Stomach (tissue), 19 donors: ENCODE measurements around the gene TRIM49D1. TPM values are rescaled to one million over a fixed set of nuclear protein-coding genes. Genes with fewer than 3 reads are reported as not detected.
"Not testable (repeated sequence)": the region's sequence is repeated elsewhere in the genome, so short reads cannot be mapped to it uniquely, and the experiment has no call there.

ENCODE experiments used
- DNase-seq, 2 donors: peaks; one replicate each; pipeline versions ENCODE4 v3.0.0 to v3.0.0-alpha.2; 2013 to 2019
- H3K27ac ChIP-seq, 5 donors: fragments of 200-600 bp in 4 of 5; sonication (generic) in 4 of 5; one replicate each; pipeline ENCODE4 v1.5.1; 2013 to 2019; ENCODE audit warnings: mild to moderate bottlenecking in 1 of 5, moderate library complexity in 1 of 5
- H3K27me3 ChIP-seq, 3 donors: fragments of 200-600 bp; sonication (generic); one replicate each; pipeline ENCODE4 v1.5.1; 2017 to 2019; ENCODE audit warnings: mixed run types in 1 of 3
- H3K36me3 ChIP-seq, 4 donors: fragments of 200-600 bp; sonication (generic); 1 replicate in 3 of 4; 2 replicates in 1 of 4; pipeline ENCODE4 v1.5.1; 2016 to 2019
- H3K4me1 ChIP-seq, 4 donors: fragments of 200-600 bp; sonication (generic); one replicate each; pipeline ENCODE4 v1.5.1; 2016 to 2019
- H3K4me3 ChIP-seq, 4 donors: fragments of 200-600 bp; sonication (generic) in 3 of 4; one replicate each; pipeline ENCODE4 v1.5.1; 2016 to 2019; ENCODE audit warnings: mild to moderate bottlenecking in 1 of 4
- H3K9me3 ChIP-seq, 4 donors: fragments of 200-600 bp; sonication (generic); one replicate each; pipeline ENCODE4 v1.5.1; 2016 to 2019
- EP300 ChIP-seq: sonication (generic); formaldehyde crosslinking; IDR thresholded peaks from one replicate; pipeline ENCODE4 v1.6.1; 2017; ENCODE audit warnings: antibody characterized with exemption
- POLR2A ChIP-seq, 4 donors: fragments of 450-650 bp; IDR thresholded peaks; one replicate each; pipeline ENCODE4 v1.6.1; 2016; ENCODE audit warnings: antibody characterized with exemption in 4 of 4, control low read depth in 2 of 4, mild to moderate bottlenecking in 1 of 4, moderate library complexity in 1 of 4
- POLR2AphosphoS5 ChIP-seq, 3 donors: sonication (generic); formaldehyde crosslinking; IDR thresholded peaks; one replicate each; pipeline ENCODE4 v1.6.1; 2016; ENCODE audit warnings: antibody characterized with exemption in 3 of 3
- WGBS, 5 donors: extraction: QIAGEN DNeasy Blood & Tissue Kit in 3 of 5; methylation state at CpG; one replicate each; pipeline versions ENCODE4 v1.1.5 to v1.1.7; 2013 to 2018; 5-methylcytosine and 5-hydroxymethylcytosine counted together
- intact Hi-C: fragments of 100-400 bp; cut with DNase I; formaldehyde crosslinking; loops from one replicate; pipeline ENCODE4 v1.15.1; 2023; ENCODE audit warnings: low total_unique reads
- long read RNA-seq, 10 donors: transcript quantifications; one replicate each; lab custom pipeline, GENCODE V29; 2026
- polyA plus RNA-seq, 3 donors: library from polyadenylated mRNA; stranded (reverse); fragments of 200-250 nt; gene quantifications; one replicate each; pipeline ENCODE4 v1.2.3, GENCODE V29; 2013
- total RNA-seq, 5 donors: library from RNA; depleted of rRNA; stranded (reverse); fragments of >200 nt; gene quantifications; one replicate each; pipeline versions ENCODE4 v1.1.0 to v1.2.3, GENCODE V29; 2014 to 2016
- TF ChIP-seq, protein P1 (sequence below), 7 experiments: fragments of 450-650 bp in 4 of 7; fragments of 200-600 bp in 3 of 7; sonication (generic) in 3 of 7; IDR thresholded peaks; one replicate each; pipeline ENCODE4 v1.5.1; 2016 to 2019; ENCODE audit warnings: antibody characterized with exemption in 7 of 7, control low read depth in 2 of 7, mild to moderate bottlenecking in 1 of 7
- donor health status: healthy with polysubstance abuse.
- donor health status: Bipolar disorder and iron deficiency.
- donor health status: healthy.

Gene TRIM49D1, protein sequence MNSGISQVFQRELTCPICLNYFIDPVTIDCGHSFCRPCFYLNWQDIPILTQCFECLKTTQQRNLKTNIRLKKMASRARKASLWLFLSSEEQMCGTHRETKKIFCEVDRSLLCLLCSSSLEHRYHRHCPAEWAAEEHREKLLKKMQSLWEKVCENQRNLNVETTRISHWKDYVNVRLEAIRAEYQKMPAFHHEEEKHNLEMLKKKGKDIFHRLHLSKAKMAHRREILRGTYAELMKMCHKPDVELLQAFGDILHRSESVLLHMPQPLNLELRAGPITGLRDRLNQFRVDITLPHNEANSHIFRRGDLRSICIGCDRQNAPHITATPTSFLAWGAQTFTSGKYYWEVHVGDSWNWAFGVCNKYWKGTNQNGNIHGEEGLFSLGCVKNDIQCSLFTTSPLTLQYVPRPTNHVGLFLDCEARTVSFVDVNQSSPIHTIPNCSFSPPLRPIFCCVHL
- total RNA-seq: not detected
- not detected for polyA plus RNA-seq
- long read RNA-seq, donor 1: 0 reads
- long read RNA-seq, donor 2: 0 reads
- long read RNA-seq, donor 3: 0 reads
- long read RNA-seq, donor 4: 0 reads
- long read RNA-seq, donor 5: 0 reads
- long read RNA-seq, donor 6: 0 reads
- long read RNA-seq, donor 7: 0 reads
- long read RNA-seq, donor 8: 0 reads
- long read RNA-seq, donor 9: 0 reads
- long read RNA-seq, donor 10: 0 reads

DNA sequence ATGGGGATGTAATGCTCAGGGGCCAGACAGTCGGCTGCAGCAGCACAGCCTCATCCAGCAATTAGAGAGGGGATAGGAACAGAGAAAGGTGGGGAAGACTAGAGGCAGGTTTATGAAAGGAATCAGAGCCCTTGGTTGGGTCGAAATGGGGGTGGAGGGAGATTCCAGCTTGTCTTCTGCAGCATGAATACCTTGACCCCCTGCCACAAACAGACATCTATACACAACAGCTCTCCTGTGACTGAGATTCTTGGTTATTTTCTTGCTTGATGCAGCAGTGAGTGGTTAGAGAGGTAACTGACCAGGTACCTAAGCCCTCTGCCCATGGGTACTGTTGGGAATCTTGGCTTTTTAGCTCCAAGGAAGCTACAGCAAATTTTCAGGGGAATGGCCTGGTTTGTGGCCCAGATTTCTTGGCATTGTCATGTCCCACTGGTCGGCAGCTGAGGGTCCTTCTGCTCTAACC is at the start of gene TRIM49D1:
Gene TRIM49D1, minus strand, starts transcription at position 51 of the 466 bp plus-strand sequence. CDS start 4,535 bp downstream, outside the sequence.
- Histone ChIP-seq H3K27ac (no peak within 1 kb of the TSS), H3K27me3 (no peaks in the 10 kb centered on the region), H3K9me3 (no peaks in the 10 kb centered on the region), H3K4me1 (no peaks in the 10 kb centered on the region), H3K36me3 (no peaks in the 10 kb centered on the region), H3K4me3 (no peak within 1 kb of the TSS)
- intact Hi-C loops: no loop called here
- WGBS, 5 donors: 51 to 64% (median 54%) methylated on average over 3 of the region's 3 CpGs
- DNase-seq: no peak
- TF ChIP-seq EP300: no peak
- TF ChIP-seq POLR2A (IDR thresholded peaks at IDR 0.05): no peak
- TF ChIP-seq, protein P1, sequence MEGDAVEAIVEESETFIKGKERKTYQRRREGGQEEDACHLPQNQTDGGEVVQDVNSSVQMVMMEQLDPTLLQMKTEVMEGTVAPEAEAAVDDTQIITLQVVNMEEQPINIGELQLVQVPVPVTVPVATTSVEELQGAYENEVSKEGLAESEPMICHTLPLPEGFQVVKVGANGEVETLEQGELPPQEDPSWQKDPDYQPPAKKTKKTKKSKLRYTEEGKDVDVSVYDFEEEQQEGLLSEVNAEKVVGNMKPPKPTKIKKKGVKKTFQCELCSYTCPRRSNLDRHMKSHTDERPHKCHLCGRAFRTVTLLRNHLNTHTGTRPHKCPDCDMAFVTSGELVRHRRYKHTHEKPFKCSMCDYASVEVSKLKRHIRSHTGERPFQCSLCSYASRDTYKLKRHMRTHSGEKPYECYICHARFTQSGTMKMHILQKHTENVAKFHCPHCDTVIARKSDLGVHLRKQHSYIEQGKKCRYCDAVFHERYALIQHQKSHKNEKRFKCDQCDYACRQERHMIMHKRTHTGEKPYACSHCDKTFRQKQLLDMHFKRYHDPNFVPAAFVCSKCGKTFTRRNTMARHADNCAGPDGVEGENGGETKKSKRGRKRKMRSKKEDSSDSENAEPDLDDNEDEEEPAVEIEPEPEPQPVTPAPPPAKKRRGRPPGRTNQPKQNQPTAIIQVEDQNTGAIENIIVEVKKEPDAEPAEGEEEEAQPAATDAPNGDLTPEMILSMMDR (IDR thresholded peaks at IDR 0.05): no peak
- TF ChIP-seq POLR2AphosphoS5 (IDR thresholded peaks at IDR 0.05): no peak

DNA sequence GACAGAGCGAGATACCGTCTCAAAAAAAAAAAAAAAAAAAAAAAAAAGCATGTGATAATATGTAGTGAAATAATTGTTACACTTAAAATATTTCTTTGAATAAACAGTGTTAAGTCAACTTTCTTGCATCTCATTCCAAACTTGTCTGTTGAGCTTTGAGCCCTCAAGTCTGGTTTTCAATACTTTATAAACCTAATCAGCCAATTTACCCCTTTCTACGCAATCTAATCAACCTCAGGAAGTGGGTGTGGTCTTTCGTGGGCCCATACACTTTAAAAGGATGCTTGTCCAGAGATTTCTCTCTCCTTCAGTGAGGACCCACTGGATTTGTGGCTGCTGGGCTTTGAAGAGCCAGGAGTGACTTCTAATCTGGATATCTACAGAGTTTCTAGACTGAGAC is 43.7 kb upstream of the TRIM49D1 start, which contains the start of gene TRIM64:
Gene TRIM64, plus strand, starts transcription at position 301 of the 400 bp plus-strand sequence. CDS start 2,467 bp downstream, outside the sequence.
- 56% methylated on average over 2 of the region's 4 CpGs; no CpG with 5 or more reads in 4 of the 5 donors for WGBS, 5 donors
- intact Hi-C loops, H3K4me3 ChIP-seq: not testable (repeated sequence)

DNA sequence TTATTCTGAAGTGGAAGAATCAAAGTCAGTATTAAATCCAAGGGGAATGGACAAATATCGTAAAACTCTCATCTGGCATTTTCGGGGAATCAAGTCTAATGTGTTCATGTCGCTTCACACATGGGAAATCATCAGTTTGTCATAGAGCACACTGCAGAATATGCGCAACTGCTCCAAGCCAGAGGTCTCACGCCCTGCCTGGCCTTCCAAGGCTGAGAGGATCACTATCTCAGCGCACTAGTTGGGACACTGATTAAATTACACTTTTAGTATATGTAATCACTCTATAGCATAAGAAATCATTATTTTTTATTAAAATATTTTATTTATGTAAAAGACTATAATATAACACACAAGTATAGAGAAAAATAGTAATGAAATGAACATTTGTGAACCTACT is 38.8 kb upstream of the TRIM49D1 start:
- H3K9me3 ChIP-seq, H3K36me3 ChIP-seq, H3K4me3 ChIP-seq, intact Hi-C loops, H3K4me1 ChIP-seq, H3K27me3 ChIP-seq, H3K27ac ChIP-seq, DNase-seq: not testable (repeated sequence)
- 81 to 93% (median 89%) methylated on average over 3 to 6 of the region's 6 CpGs for WGBS, 5 donors

More for the DNA sequence above, 43.7 kb upstream of the TRIM49D1 start, which contains the start of gene TRIM64:
- not testable (repeated sequence) for H3K27ac ChIP-seq, H3K27me3 ChIP-seq, H3K9me3 ChIP-seq, H3K4me1 ChIP-seq, H3K36me3 ChIP-seq, DNase-seq

DNA sequence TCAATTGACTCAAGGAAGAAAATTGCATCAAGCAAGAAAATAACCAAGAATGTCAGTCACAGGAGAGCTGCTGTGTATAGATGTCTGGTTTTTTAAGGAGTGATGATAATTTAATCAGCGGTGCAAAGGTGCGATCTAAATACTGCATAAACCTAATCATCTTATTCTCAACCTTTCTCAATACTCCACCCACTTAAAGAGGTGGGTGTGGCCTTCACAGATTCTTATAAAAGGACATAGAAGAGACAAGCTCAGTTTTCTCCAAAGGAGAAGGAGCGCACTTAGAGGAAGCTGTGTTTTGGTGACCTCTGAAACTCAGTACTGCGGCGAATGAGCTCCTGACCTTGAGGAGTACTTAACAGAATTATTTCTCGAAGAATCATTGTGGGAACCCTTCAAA is 1.7 kb upstream of the TRIM49D1 start, which contains the start of gene TRIM49D2:
Gene TRIM49D2, plus strand, starts transcription at position 301 of the 400 bp plus-strand sequence. CDS start 2,698 bp downstream, outside the sequence.
- H3K4me3 ChIP-seq, H3K9me3 ChIP-seq, H3K27me3 ChIP-seq, H3K4me1 ChIP-seq, H3K36me3 ChIP-seq, H3K27ac ChIP-seq, DNase-seq, intact Hi-C loops: not testable (repeated sequence)
- WGBS, 5 donors: 90 to 95% (median 92%) methylated on average over 2 to 3 of the region's 6 CpGs

DNA sequence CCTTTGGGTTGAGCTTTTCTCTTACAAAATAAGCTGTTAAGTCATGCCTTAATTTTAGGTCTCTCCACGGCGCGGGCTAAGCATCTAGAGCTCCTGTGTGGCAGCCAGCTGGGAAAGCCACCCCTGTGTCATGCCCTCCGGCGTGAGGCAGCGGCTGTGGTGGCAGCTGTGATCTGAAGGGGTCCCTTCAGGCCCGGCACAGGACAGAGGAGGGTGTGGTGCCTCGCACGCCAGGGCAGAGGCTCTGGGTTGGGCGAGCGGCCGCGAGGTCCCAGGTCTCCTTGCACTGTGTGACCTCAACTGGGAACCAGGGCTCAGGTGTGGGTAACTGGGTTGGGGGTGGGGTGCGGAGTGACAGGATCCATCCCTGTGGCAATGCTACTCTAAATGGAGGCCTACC is 21.2 kb downstream of the TRIM49D1 start:
- H3K4me3 ChIP-seq, H3K4me1 ChIP-seq, H3K9me3 ChIP-seq, H3K27ac ChIP-seq, H3K27me3 ChIP-seq, intact Hi-C loops, DNase-seq, H3K36me3 ChIP-seq: not testable (repeated sequence)
- WGBS, 5 donors: 92 to 96% (median 94%) methylated on average over 5 to 8 of the region's 14 CpGs; no CpG with 5 or more reads in 2 of the 5 donors

DNA sequence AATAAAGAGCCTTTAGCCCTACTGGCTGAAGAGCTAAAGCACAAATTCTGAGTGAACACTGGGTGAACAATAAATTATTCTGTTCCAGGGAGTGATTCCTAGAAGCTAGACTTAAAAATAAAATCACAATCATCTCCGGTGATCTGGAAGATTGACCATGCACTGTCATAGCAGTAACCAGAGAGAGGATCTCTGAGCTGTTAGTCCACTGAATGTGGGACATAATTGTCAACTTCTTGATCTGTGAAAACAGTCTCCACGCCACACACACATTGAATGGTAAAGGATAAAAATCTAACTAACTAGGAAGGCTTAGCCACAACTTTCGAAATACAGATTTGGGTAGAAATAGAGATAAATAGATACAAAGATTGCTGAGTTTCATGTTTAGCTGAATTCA is 28.8 kb downstream of the TRIM49D1 start:
- H3K4me3 ChIP-seq, DNase-seq, H3K27me3 ChIP-seq, H3K36me3 ChIP-seq, intact Hi-C loops, H3K4me1 ChIP-seq, H3K9me3 ChIP-seq, H3K27ac ChIP-seq: not testable (repeated sequence)
- 65 to 90% (median 78%) methylated on average over 2 to 3 of the region's 3 CpGs for WGBS, 5 donors

DNA sequence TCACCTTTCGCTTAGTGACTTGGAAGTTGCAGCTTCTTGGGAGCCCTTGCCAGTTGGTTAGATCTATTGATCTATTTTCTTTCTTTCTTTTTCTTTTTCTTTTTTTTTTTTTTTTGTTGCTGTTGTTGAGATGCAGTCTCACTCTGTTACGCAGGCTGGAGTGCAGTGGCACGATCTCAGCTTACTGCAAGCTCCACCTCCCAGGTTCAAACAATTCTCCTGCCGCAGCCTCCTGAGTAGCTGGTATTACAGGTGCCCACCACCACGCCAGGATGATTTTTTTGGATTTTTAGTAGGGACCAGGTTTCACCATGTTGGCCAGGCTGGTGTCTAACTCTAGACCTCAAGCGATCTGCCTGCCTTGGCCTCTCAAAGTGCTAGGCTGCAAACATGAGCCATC is 44.5 kb downstream of the TRIM49D1 start:
- intact Hi-C loops, H3K36me3 ChIP-seq, DNase-seq, H3K27me3 ChIP-seq, H3K9me3 ChIP-seq, H3K4me1 ChIP-seq, H3K27ac ChIP-seq, H3K4me3 ChIP-seq: not testable (repeated sequence)
- 81 to 93% (median 88%) methylated on average over 3 to 6 of the region's 6 CpGs for WGBS, 5 donors

DNA sequence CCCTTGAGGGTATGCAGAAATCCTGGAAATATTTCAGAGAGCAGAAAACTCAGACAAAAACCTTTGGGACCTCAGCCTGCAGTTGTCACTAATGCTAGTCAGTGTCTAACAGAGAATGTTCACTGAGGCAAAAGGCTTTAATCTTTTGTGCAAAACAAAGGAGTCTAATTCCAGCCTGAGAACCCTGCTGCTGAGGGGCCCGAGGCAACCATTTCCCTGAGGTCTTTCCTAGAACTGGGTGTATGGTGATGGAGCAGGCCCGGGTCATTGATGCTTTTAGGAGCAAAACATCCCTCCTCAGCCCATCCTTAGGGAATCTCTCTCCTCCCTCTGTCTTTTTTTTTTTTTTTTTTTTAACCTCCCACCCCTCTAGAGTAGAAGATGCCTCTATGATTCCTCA is 49.5 kb downstream of the TRIM49D1 start:
- WGBS, 5 donors: 60 to 86% (median 75%) methylated on average over 2 of the region's 2 CpGs

DNA sequence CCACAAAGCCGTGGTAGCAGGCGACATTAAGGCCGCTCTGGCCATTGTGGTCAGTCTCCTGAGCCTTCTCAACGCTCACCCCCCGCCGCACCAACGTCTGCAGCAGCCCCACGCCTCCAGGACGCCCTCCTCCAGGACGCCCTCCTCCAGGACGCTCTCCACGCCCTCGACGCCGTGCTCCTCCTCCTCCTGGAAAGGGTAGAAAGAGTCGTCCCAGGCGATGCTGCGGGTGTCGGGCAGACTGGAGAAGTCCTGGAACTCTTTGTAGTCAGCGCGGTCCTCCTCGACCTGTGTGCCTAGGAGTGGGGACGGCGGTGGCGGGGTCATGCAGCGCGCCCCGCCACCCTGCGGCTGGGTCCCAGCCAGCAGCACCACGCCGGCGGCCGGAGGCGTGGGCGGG is 56.8 kb downstream of the TRIM49D1 start:
- H3K27ac ChIP-seq, H3K9me3 ChIP-seq, H3K36me3 ChIP-seq, intact Hi-C loops, H3K27me3 ChIP-seq, DNase-seq, H3K4me1 ChIP-seq, H3K4me3 ChIP-seq: not testable (repeated sequence)
- 10 to 47% (median 16%) methylated on average over 8 to 15 of the region's 35 CpGs; no CpG with 5 or more reads in 1 of the 5 donors for WGBS, 5 donors

More for the DNA sequence above, 49.5 kb downstream of the TRIM49D1 start:
- H3K4me3 ChIP-seq, H3K27me3 ChIP-seq, H3K9me3 ChIP-seq, intact Hi-C loops, H3K27ac ChIP-seq, H3K36me3 ChIP-seq, H3K4me1 ChIP-seq, DNase-seq: not testable (repeated sequence)
